ENCODE measurements around the gene CAMK2N2. TPM values are rescaled to one million over a fixed set of nuclear protein-coding genes. Genes with fewer than 3 reads are reported as not detected.
"Not testable (repeated sequence)": the region's sequence is repeated elsewhere in the genome, so short reads cannot be mapped to it uniquely, and the experiment has no call there.

The CAMK2N2 gene
- total RNA-seq, 1 experiment from 2014 or later: 6.1 TPM

GRCh38 chr3:184275381-184275701, 14.0 kb upstream of the CAMK2N2 start:
- ChIA-PET CTCF (no interaction called here), POLR2A (no interaction called here)
- DNase-seq (ENCODE audit: unreplicated experiment): no peak
- H3K9me3 Mint-ChIP-seq (ENCODE audit: unreplicated experiment): no peaks in the 10 kb centered on the region
- BruUV-seq (replicated peaks): no TSS peak
- no peaks in the 10 kb centered on the region for H3K4me1 Mint-ChIP-seq (ENCODE audit: insufficient read depth, unreplicated experiment)
- H3K4me3 Mint-ChIP-seq (ENCODE audit: unreplicated experiment): no peak overlapping the region
- H3K27ac Mint-ChIP-seq (ENCODE audit: low read depth, unreplicated experiment): no peak overlapping the region
- no peaks in the 10 kb centered on the region for H3K36me3 Mint-ChIP-seq (ENCODE audit: insufficient read depth, unreplicated experiment)
- TF ChIP-seq, protein P1, sequence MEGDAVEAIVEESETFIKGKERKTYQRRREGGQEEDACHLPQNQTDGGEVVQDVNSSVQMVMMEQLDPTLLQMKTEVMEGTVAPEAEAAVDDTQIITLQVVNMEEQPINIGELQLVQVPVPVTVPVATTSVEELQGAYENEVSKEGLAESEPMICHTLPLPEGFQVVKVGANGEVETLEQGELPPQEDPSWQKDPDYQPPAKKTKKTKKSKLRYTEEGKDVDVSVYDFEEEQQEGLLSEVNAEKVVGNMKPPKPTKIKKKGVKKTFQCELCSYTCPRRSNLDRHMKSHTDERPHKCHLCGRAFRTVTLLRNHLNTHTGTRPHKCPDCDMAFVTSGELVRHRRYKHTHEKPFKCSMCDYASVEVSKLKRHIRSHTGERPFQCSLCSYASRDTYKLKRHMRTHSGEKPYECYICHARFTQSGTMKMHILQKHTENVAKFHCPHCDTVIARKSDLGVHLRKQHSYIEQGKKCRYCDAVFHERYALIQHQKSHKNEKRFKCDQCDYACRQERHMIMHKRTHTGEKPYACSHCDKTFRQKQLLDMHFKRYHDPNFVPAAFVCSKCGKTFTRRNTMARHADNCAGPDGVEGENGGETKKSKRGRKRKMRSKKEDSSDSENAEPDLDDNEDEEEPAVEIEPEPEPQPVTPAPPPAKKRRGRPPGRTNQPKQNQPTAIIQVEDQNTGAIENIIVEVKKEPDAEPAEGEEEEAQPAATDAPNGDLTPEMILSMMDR (IDR thresholded peaks at IDR 0.05; ENCODE audit: unreplicated experiment): no peak
- intact Hi-C loops (cut with micrococcal nuclease): no loop called here
- peaks cover 25% of the 10 kb centered on the region for H3K27me3 Mint-ChIP-seq (ENCODE audit: insufficient read depth, unreplicated experiment)

GRCh38 chr3:184272269-184272668, 10.9 kb upstream of the CAMK2N2 start:
- intact Hi-C loops (cut with micrococcal nuclease): no loop called here
- H3K36me3 Mint-ChIP-seq (ENCODE audit: insufficient read depth, unreplicated experiment): peaks cover 6% of the 10 kb centered on the region
- no peak overlapping the region for H3K4me3 Mint-ChIP-seq (ENCODE audit: unreplicated experiment)
- no peaks in the 10 kb centered on the region for H3K4me1 Mint-ChIP-seq (ENCODE audit: insufficient read depth, unreplicated experiment)
- BruUV-seq (replicated peaks): no TSS peak
- ChIA-PET CTCF (interaction anchor here (0.5 to 1.5 kb wide), 5 partner anchors 10 to 1256 kb away, joined by 3 to 5 read pairs (median 3); partner anchors contain the start of gene CAMK2N2), POLR2A (no interaction called here)
- no peak for DNase-seq (ENCODE audit: unreplicated experiment)
- TF ChIP-seq, protein P1 (IDR thresholded peaks at IDR 0.05; ENCODE audit: unreplicated experiment): no peak
- H3K27me3 Mint-ChIP-seq (ENCODE audit: insufficient read depth, unreplicated experiment): peaks cover 14% of the 10 kb centered on the region
- H3K27ac Mint-ChIP-seq (ENCODE audit: low read depth, unreplicated experiment): no peak overlapping the region
- no peaks in the 10 kb centered on the region for H3K9me3 Mint-ChIP-seq (ENCODE audit: unreplicated experiment)

- H3K4me3 Mint-ChIP-seq (ENCODE audit: unreplicated experiment); H3K4me1 Mint-ChIP-seq (ENCODE audit: insufficient read depth, unreplicated experiment); POLR2A ChIA-PET; H3K9me3 Mint-ChIP-seq (ENCODE audit: unreplicated experiment); DNase-seq (ENCODE audit: unreplicated experiment); H3K36me3 Mint-ChIP-seq (ENCODE audit: insufficient read depth, unreplicated experiment); intact Hi-C loops (cut with micrococcal nuclease); H3K27ac Mint-ChIP-seq (ENCODE audit: low read depth, unreplicated experiment); BruUV-seq (replicated peaks); H3K27me3 Mint-ChIP-seq (ENCODE audit: insufficient read depth, unreplicated experiment): not testable (repeated sequence)
- CTCF ChIA-PET: interaction anchor here (0.8 to 1.8 kb wide), 2 partner anchors 17 to 53 kb away, joined by 4 read pairs; no protein-coding TSS in a partner anchor
These were observed 5.9 kb upstream of the CAMK2N2 start for GRCh38 chr3:184267249-184267648.

DNA sequence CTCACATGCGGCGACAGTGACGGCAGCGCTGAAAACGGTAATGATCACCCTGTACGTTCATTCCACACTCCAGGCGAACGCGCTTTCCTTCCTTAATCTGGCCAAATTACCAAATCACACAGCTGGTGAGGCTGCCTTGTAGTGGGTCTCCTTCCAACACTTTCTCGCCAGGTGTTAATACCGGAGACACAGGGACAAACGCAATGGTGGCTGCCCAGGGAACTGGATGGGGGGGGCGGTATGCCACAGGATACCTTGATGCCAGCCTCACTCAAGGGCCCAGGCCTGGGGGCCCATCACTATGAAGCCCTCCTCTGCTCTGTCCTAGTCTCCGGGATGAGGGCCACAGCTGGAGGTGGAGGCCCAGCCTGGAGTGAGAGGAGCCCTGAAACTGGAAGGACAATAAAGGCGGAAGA, 1.4 kb upstream of the CAMK2N2 start:
- TF ChIP-seq, protein P1 (IDR thresholded peaks at IDR 0.05; ENCODE audit: unreplicated experiment): no peak
- POLR2A ChIA-PET: no interaction called here
- CTCF ChIA-PET: interaction anchor here (0.6 to 2.3 kb wide), 3 partner anchors 13 to 27 kb away, joined by 3 to 8 read pairs (median 3); partner anchors contain the start of genes ALG3 and EEF1AKMT4
- DNase-seq (ENCODE audit: unreplicated experiment): no peak
- no TSS peak for BruUV-seq (replicated peaks)
- H3K27ac Mint-ChIP-seq (ENCODE audit: low read depth, unreplicated experiment): no peak overlapping the region
- peak overlapping the region; percentile 79 for H3K4me3 Mint-ChIP-seq (ENCODE audit: unreplicated experiment)
- intact Hi-C loops (cut with micrococcal nuclease): no loop called here
- peaks cover 16% of the 10 kb centered on the region for H3K4me1 Mint-ChIP-seq (ENCODE audit: insufficient read depth, unreplicated experiment)
- H3K9me3 Mint-ChIP-seq (ENCODE audit: unreplicated experiment): no peaks in the 10 kb centered on the region
- H3K27me3 Mint-ChIP-seq (ENCODE audit: insufficient read depth, unreplicated experiment): no peaks in the 10 kb centered on the region
- no peaks in the 10 kb centered on the region for H3K36me3 Mint-ChIP-seq (ENCODE audit: insufficient read depth, unreplicated experiment)

Measured in MCF 10A (cell line).